ENCODE measurements around the gene HSPA14. TPM values are rescaled to one million over a fixed set of nuclear protein-coding genes. Genes with fewer than 3 reads are reported as not detected.
"Not testable (repeated sequence)": the region's sequence is repeated elsewhere in the genome, so short reads cannot be mapped to it uniquely, and the experiment has no call there.

Gene HSPA14
- total RNA-seq, 1 experiment from 2014 or later = 19.9 TPM

DNA sequence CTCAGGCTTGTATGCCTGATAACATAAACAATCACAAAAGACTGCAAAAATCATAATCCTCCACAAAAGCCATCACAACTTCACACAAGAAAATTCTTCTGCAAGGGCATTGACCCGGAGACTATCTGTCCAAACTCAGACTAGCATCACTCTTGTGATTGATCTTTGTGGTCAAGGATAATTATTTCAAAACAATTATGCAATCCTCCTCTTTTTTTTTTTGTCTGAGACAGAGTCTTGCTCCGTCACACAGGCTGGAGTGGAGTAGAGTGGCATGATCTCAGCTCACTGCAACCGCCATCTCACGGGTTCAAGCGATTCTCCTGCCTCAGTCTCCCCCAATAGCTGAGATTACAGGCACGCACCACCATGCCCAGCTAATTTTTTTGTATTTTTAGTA is 22.4 kb upstream of the HSPA14 start:
- intact Hi-C loops (cut with micrococcal nuclease) = no loop called here
- ChIA-PET CTCF (interaction anchor here (0.8 kb wide), 1 partner anchor 8 kb away, joined by 3 read pairs; no protein-coding TSS in a partner anchor), RAD21 (ENCODE audit: low non-redundant PET in 1 of 2, low total read pairs in 2 of 2, uncharacterized antibody in 2 of 2, unreplicated experiment in 2 of 2) (no interaction called here), POLR2A (no interaction called here)
- Histone ChIP-seq H3K4me1 (ENCODE audit: control insufficient read depth in 1 of 2, insufficient read depth in 2 of 2, low read length in 2 of 2) (peaks cover 0 to 10% of the 10 kb centered on the region in 2 experiments; a peak in 1 of 4 replicates), H4K20me1 (ENCODE audit: insufficient read depth) (no peaks in the 10 kb centered on the region), H3K4me2 (ENCODE audit: low read length) (no peak overlapping the region), H3K36me3 (ENCODE audit: control insufficient read depth in 1 of 2, insufficient read depth in 2 of 2, low read length in 2 of 2) (no peaks in the 10 kb centered on the region), H3K9me2 (ENCODE audit: insufficient read depth) (no peaks in the 10 kb centered on the region), H3K9me3 (ENCODE audit: control insufficient read depth in 1 of 2, insufficient read depth in 1 of 2, low read depth in 1 of 2, low read length in 2 of 2) (no peaks in the 10 kb centered on the region), H3K79me2 (ENCODE audit: insufficient read depth, low read length) (no peaks in the 10 kb centered on the region), H3K4me3 (replicated peaks in 1 of 2; ENCODE audit: low read depth in 1 of 2, low read length in 2 of 2) (no peak overlapping the region), H3K27me3 (ENCODE audit: insufficient read depth, low read length) (no peaks in the 10 kb centered on the region), H3K9ac (ENCODE audit: low read length) (no peak overlapping the region), H3K27ac (ENCODE audit: low read depth, low read length) (no peak overlapping the region), H2AFZ (ENCODE audit: low read depth, low read length, poor library complexity, severe bottlenecking) (no peak overlapping the region)
- BruUV-seq (replicated peaks) = no TSS peak
- DNase-seq (ENCODE audit: low read depth, low spot score) (no peak), ATAC-seq (no peak)
- TF ChIP-seq TCF7L2 (IDR thresholded peaks at IDR 0.05; ENCODE audit: borderline replicate concordance, extremely low read depth, insufficient read depth, insufficient read length) (no peak), JUND (IDR thresholded peaks at IDR 0.05) (no peak), ELF1 (IDR thresholded peaks at IDR 0.05; ENCODE audit: borderline replicate concordance, low read depth) (no peak), CEBPB (IDR thresholded peaks at IDR 0.05; ENCODE audit: low read depth) (no peak), RAD21 (IDR thresholded peaks at IDR 0.05; ENCODE audit: low read depth) (no peak), POLR2A (IDR thresholded peaks at IDR 0.05; ENCODE audit: borderline replicate concordance, extremely low read depth, insufficient read depth, insufficient read length) (no peak), SRF (IDR thresholded peaks at IDR 0.05; ENCODE audit: low read depth) (no peak), YY1 (IDR thresholded peaks at IDR 0.05; ENCODE audit: extremely low read depth, insufficient replicate concordance, low read depth, low read length) (no peak), EZH2phosphoT487 (IDR thresholded peaks at IDR 0.05; ENCODE audit: borderline replicate concordance) (no peak), ZFX (IDR thresholded peaks at IDR 0.05) (no peak), EZH2 (IDR thresholded peaks at IDR 0.05) (no peak)
- TF ChIP-seq, protein P1, sequence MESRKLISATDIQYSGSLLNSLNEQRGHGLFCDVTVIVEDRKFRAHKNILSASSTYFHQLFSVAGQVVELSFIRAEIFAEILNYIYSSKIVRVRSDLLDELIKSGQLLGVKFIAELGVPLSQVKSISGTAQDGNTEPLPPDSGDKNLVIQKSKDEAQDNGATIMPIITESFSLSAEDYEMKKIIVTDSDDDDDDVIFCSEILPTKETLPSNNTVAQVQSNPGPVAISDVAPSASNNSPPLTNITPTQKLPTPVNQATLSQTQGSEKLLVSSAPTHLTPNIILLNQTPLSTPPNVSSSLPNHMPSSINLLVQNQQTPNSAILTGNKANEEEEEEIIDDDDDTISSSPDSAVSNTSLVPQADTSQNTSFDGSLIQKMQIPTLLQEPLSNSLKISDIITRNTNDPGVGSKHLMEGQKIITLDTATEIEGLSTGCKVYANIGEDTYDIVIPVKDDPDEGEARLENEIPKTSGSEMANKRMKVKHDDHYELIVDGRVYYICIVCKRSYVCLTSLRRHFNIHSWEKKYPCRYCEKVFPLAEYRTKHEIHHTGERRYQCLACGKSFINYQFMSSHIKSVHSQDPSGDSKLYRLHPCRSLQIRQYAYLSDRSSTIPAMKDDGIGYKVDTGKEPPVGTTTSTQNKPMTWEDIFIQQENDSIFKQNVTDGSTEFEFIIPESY (IDR thresholded peaks at IDR 0.05; ENCODE audit: extremely low read depth, insufficient replicate concordance, low read length) = no peak
- TF ChIP-seq, protein P2, sequence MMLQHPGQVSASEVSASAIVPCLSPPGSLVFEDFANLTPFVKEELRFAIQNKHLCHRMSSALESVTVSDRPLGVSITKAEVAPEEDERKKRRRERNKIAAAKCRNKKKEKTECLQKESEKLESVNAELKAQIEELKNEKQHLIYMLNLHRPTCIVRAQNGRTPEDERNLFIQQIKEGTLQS (IDR thresholded peaks at IDR 0.05) = no peak

DNA sequence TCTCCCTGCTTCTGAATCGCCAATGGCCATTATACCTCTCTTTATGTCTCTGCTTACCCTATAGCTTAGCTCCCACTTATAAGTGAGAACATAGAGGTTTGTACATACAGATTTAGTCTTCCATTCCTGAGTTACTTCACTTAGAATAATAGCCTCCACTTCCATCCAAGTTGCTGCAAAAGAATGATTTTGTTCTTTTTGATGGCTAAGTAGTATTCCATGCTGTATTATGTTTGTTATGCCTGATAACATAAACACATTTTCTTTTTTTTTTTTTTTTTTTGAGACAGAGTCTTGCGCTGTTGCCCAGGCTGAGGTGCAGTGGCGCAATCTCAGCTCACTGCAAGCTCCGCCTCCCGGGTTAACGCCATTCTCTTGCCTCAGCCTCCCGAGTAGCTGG is 21.4 kb upstream of the HSPA14 start:
- H4K20me1 ChIP-seq (ENCODE audit: insufficient read depth); DNase-seq (ENCODE audit: low read depth, low spot score); H3K27ac ChIP-seq (ENCODE audit: low read depth, low read length); H3K4me1 ChIP-seq (ENCODE audit: control insufficient read depth in 1 of 2, insufficient read depth in 2 of 2, low read length in 2 of 2); H2AFZ ChIP-seq (ENCODE audit: low read depth, low read length, poor library complexity, severe bottlenecking); POLR2A ChIA-PET; H3K79me2 ChIP-seq (ENCODE audit: insufficient read depth, low read length); H3K4me3 ChIP-seq (replicated peaks in 1 of 2; ENCODE audit: low read depth in 1 of 2, low read length in 2 of 2); H3K36me3 ChIP-seq (ENCODE audit: control insufficient read depth in 1 of 2, insufficient read depth in 2 of 2, low read length in 2 of 2); H3K9me3 ChIP-seq (ENCODE audit: control insufficient read depth in 1 of 2, insufficient read depth in 1 of 2, low read depth in 1 of 2, low read length in 2 of 2); H3K9ac ChIP-seq (ENCODE audit: low read length); intact Hi-C loops (cut with micrococcal nuclease); CTCF ChIA-PET; H3K9me2 ChIP-seq (ENCODE audit: insufficient read depth); ATAC-seq; RAD21 ChIA-PET (ENCODE audit: low non-redundant PET in 1 of 2, low total read pairs in 2 of 2, uncharacterized antibody in 2 of 2, unreplicated experiment in 2 of 2); H3K27me3 ChIP-seq (ENCODE audit: insufficient read depth, low read length); BruUV-seq (replicated peaks); H3K4me2 ChIP-seq (ENCODE audit: low read length): not testable (repeated sequence)

Data from HCT116 (cell line).